Caco-2 (cell line): ENCODE results near the gene SYPL2. TPM values are rescaled to one million over a fixed set of nuclear protein-coding genes. Genes with fewer than 3 reads are reported as not detected.

Source experiments
- BruUV-seq: library from RNA; stranded (reverse); fragments of 400-500 nt; replicated peaks from 2 replicates; lab custom pipeline; 2021; lab: Mats Ljungman, UMichigan
- CTCF ChIA-PET: fragments of 300-600 bp; sonication (Branson Sonifier 250); formaldehyde crosslinking; loops from one replicate; lab custom pipeline; 2022; ENCODE audit warnings: antibody characterized with exemption; lab: Charles Lee
- POLR2A ChIA-PET: fragments of 300-600 bp; sonication (Branson Sonifier 250); formaldehyde crosslinking; loops from one replicate; lab custom pipeline; 2022; ENCODE audit warnings: antibody characterized with exemption; lab: Charles Lee
- DNase-seq, 2 experiments: peaks; one replicate each; pipeline versions ENCODE4 v3.0.0 to v3.0.0-alpha.2; 2020 to 2022
- H3K27me3 ChIP-seq: replicated peaks from 2 replicates; pipeline ENCODE4 v1.6.0; 2011; ENCODE audit warnings: low read length; ENCODE audit not compliant: control insufficient read depth, insufficient read depth
- H3K36me3 ChIP-seq: 2 replicates; pipeline ENCODE4 v1.5.1; 2011; ENCODE audit warnings: low read length; ENCODE audit not compliant: control insufficient read depth, insufficient read depth
- H3K4me1 ChIP-seq: fragments of 250-450 bp; sonication (Bioruptor Pico); 2 replicates; pipeline ENCODE4 v1.5.1; 2020; ENCODE audit warnings: mild to moderate bottlenecking
- H3K4me3 ChIP-seq: 2 replicates; pipeline ENCODE4 v1.5.1; 2011; ENCODE audit warnings: low read depth, mild to moderate bottlenecking, control low read depth, low read length
- H3K9me3 ChIP-seq: fragments of 250-450 bp; sonication (Bioruptor Pico); 2 replicates; pipeline ENCODE4 v1.5.1; 2020; ENCODE audit warnings: mild to moderate bottlenecking, moderate library complexity
- H3K27ac Mint-ChIP-seq: one replicate; pipeline ENCODE4 v1.8.0; 2022; ENCODE audit warnings: mixed read lengths; ENCODE audit not compliant: unreplicated experiment
- H3K27me3 Mint-ChIP-seq: one replicate; pipeline ENCODE4 v1.8.0; 2022; ENCODE audit warnings: mixed read lengths; ENCODE audit not compliant: insufficient read depth, unreplicated experiment
- H3K36me3 Mint-ChIP-seq: one replicate; pipeline ENCODE4 v1.8.0; 2022; ENCODE audit warnings: mild to moderate bottlenecking, mixed read lengths; ENCODE audit not compliant: insufficient read depth, unreplicated experiment
- H3K4me1 Mint-ChIP-seq: one replicate; pipeline ENCODE4 v1.8.0; 2022; ENCODE audit warnings: low read depth, mixed read lengths; ENCODE audit not compliant: unreplicated experiment
- H3K4me3 Mint-ChIP-seq: one replicate; pipeline ENCODE4 v1.8.0; 2022; ENCODE audit warnings: mild to moderate bottlenecking, moderate library complexity, mixed read lengths; ENCODE audit not compliant: unreplicated experiment
- H3K9me3 Mint-ChIP-seq: one replicate; pipeline ENCODE4 v1.8.0; 2022; ENCODE audit warnings: mixed read lengths; ENCODE audit not compliant: unreplicated experiment
- intact Hi-C: fragments of 100-400 bp; cut with micrococcal nuclease; formaldehyde crosslinking; loops from one replicate; pipeline ENCODE4 v1.10.0; 2022; ENCODE audit not compliant: unreplicated experiment
- total RNA-seq: library from RNA; stranded (reverse); gene quantifications from 2 replicates; pipeline ENCODE4 v1.2.3, GENCODE V29; 2022
- TF ChIP-seq, protein P1 (sequence below), 2 experiments: fragments of 200-600 bp in 1 of 2; IDR thresholded peaks; 1 replicate in 1 of 2; 2 replicates in 1 of 2; pipeline versions ENCODE4 v1.5.1 to v1.8.0; 2011 to 2022; ENCODE audit warnings: antibody characterized with exemption in 1 of 2, control low read depth in 1 of 2, inconsistent platforms in 1 of 2, low read depth in 1 of 2, low read length in 1 of 2, mild to moderate bottlenecking in 1 of 2, moderate library complexity in 1 of 2; ENCODE audit not compliant: insufficient read depth in 1 of 2, severe bottlenecking in 1 of 2, unreplicated experiment in 1 of 2

Gene SYPL2
- total RNA-seq, 1 experiment from 2014 or later: 0.45 TPM

DNA sequence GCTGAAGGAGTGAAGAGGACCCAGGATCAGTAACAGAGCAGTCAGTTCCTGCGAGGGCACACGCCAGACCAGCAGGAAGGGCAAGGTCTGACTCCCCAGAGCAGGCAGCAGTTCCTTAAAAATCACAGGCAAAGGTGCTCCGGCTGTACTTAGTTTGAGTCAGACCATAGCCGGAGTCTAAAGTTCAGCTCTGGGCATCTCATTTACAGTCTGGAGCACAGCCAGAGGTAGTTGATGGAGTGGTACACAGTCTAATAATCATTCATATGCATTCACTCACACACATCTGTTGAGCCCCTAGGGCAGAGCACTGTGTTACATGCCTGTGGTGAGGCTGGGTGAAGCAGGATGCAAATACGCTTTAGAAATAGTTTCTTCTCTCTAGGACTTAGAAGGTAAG, 50.5 kb downstream of the SYPL2 start:
- Mint-ChIP-seq H3K27ac (no peak overlapping the region), H3K4me3 (no peak overlapping the region), H3K36me3 (no peaks in the 10 kb centered on the region), H3K27me3 (no peaks in the 10 kb centered on the region), H3K4me1 (no peaks in the 10 kb centered on the region), H3K9me3 (no peaks in the 10 kb centered on the region)
- Histone ChIP-seq H3K9me3 (no peaks in the 10 kb centered on the region), H3K36me3 (no peaks in the 10 kb centered on the region), H3K27me3 (no peaks in the 10 kb centered on the region), H3K4me3 (no peak overlapping the region), H3K4me1 (no peaks in the 10 kb centered on the region)
- CTCF ChIA-PET: interaction anchor here (0.9 kb wide), 1 partner anchor 23 kb away, joined by 3 read pairs; the partner anchor contains the start of gene CYB561D1
- TF ChIP-seq, protein P1, sequence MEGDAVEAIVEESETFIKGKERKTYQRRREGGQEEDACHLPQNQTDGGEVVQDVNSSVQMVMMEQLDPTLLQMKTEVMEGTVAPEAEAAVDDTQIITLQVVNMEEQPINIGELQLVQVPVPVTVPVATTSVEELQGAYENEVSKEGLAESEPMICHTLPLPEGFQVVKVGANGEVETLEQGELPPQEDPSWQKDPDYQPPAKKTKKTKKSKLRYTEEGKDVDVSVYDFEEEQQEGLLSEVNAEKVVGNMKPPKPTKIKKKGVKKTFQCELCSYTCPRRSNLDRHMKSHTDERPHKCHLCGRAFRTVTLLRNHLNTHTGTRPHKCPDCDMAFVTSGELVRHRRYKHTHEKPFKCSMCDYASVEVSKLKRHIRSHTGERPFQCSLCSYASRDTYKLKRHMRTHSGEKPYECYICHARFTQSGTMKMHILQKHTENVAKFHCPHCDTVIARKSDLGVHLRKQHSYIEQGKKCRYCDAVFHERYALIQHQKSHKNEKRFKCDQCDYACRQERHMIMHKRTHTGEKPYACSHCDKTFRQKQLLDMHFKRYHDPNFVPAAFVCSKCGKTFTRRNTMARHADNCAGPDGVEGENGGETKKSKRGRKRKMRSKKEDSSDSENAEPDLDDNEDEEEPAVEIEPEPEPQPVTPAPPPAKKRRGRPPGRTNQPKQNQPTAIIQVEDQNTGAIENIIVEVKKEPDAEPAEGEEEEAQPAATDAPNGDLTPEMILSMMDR (IDR thresholded peaks at IDR 0.05; ENCODE audit: insufficient read depth in 1 of 2, low read depth in 1 of 2, low read length in 1 of 2, severe bottlenecking in 1 of 2, unreplicated experiment in 1 of 2): no peak
- intact Hi-C loops: no loop called here
- POLR2A ChIA-PET: no interaction called here
- DNase-seq: no peak
- BruUV-seq: no TSS peak

- ChIA-PET CTCF (no interaction called here), POLR2A (no interaction called here)
- Mint-ChIP-seq H3K4me1 (no peaks in the 10 kb centered on the region), H3K36me3 (no peaks in the 10 kb centered on the region), H3K27ac (no peak overlapping the region), H3K27me3 (peaks cover 2% of the 10 kb centered on the region), H3K4me3 (no peak overlapping the region), H3K9me3 (no peaks in the 10 kb centered on the region)
- no peaks in the 10 kb centered on the region for H3K27me3 ChIP-seq
- intact Hi-C loops: no loop called here
- no peaks in the 10 kb centered on the region for H3K4me1 ChIP-seq
- DNase-seq: no peak
- BruUV-seq: no TSS peak
- H3K4me3 ChIP-seq: no peak overlapping the region
- no peaks in the 10 kb centered on the region for H3K36me3 ChIP-seq
- no peaks in the 10 kb centered on the region for H3K9me3 ChIP-seq
- TF ChIP-seq, protein P1 (IDR thresholded peaks at IDR 0.05; ENCODE audit: insufficient read depth in 1 of 2, low read depth in 1 of 2, low read length in 1 of 2, severe bottlenecking in 1 of 2, unreplicated experiment in 1 of 2): no peak
These were observed 51.0 kb downstream of the SYPL2 start for GRCh38 chr1:109517337-109517736.

GRCh38 chr1:109521002-109521951, 54.9 kb downstream of the SYPL2 start:
- Mint-ChIP-seq H3K4me1 (no peaks in the 10 kb centered on the region), H3K27me3 (peaks cover 16% of the 10 kb centered on the region), H3K27ac (no peak overlapping the region), H3K9me3 (no peaks in the 10 kb centered on the region), H3K4me3 (no peak overlapping the region), H3K36me3 (no peaks in the 10 kb centered on the region)
- no peak for DNase-seq
- H3K4me3 ChIP-seq: no peak overlapping the region
- no peaks in the 10 kb centered on the region for H3K4me1 ChIP-seq
- no peaks in the 10 kb centered on the region for H3K9me3 ChIP-seq
- TF ChIP-seq, protein P1 (IDR thresholded peaks at IDR 0.05; ENCODE audit: insufficient read depth in 1 of 2, low read depth in 1 of 2, low read length in 1 of 2, severe bottlenecking in 1 of 2, unreplicated experiment in 1 of 2): no peak
- no peaks in the 10 kb centered on the region for H3K27me3 ChIP-seq
- no peaks in the 10 kb centered on the region for H3K36me3 ChIP-seq
- POLR2A ChIA-PET: no interaction called here
- CTCF ChIA-PET: no interaction called here
- intact Hi-C loops: no loop called here
- BruUV-seq: no TSS peak
